Endodermal cell (in vitro differentiated cells): ENCODE data around the gene LAMA2. TPM values are rescaled to one million over a fixed set of nuclear protein-coding genes. Genes with fewer than 3 reads are reported as not detected.

Experiments used
- DNase-seq: peaks from one replicate; pipeline ENCODE4 v3.0.0-alpha.2; 2017
- H3K27ac ChIP-seq: 2 replicates; pipeline ENCODE4 v1.5.1; 2013; ENCODE audit warnings: mild to moderate bottlenecking, low read depth, low read length, moderate library complexity
- H3K27me3 ChIP-seq: 2 replicates; pipeline ENCODE4 v1.6.1; 2013; ENCODE audit warnings: mild to moderate bottlenecking, low read length, moderate library complexity; ENCODE audit not compliant: insufficient read depth, control insufficient read depth, poor library complexity, severe bottlenecking
- H3K36me3 ChIP-seq: 2 replicates; pipeline ENCODE4 v1.7.0; 2013; ENCODE audit warnings: mild to moderate bottlenecking, low read length, moderate library complexity; ENCODE audit not compliant: control insufficient read depth, insufficient read depth
- H3K4me1 ChIP-seq: one replicate; pipeline ENCODE4 v1.7.0; 2013; ENCODE audit warnings: low read length; ENCODE audit not compliant: control insufficient read depth, insufficient read depth
- H3K4me3 ChIP-seq: 2 replicates; pipeline ENCODE4 v1.5.1; 2013; ENCODE audit warnings: mild to moderate bottlenecking, low read length, moderate library complexity
- H3K9ac ChIP-seq: 2 replicates; pipeline ENCODE4 v1.6.1; 2013; ENCODE audit warnings: mild to moderate bottlenecking, low read length, moderate library complexity; ENCODE audit not compliant: poor library complexity, severe bottlenecking; ENCODE audit errors: extremely low read depth
- H3K9me3 ChIP-seq: 2 replicates; pipeline ENCODE4 v1.6.1; 2013; ENCODE audit warnings: mild to moderate bottlenecking, low read length, moderate library complexity; ENCODE audit not compliant: control insufficient read depth
- H3K27ac Mint-ChIP-seq: 2 replicates; pipeline ENCODE4 v1.8.0; 2020; ENCODE audit warnings: mixed read lengths
- H3K27me3 Mint-ChIP-seq: 2 replicates; pipeline ENCODE4 v1.8.0; 2021; ENCODE audit warnings: mild to moderate bottlenecking, mixed read lengths; ENCODE audit not compliant: insufficient read depth
- H3K36me3 Mint-ChIP-seq: 2 replicates; pipeline ENCODE4 v1.8.0; 2020; ENCODE audit warnings: low read depth, mixed read lengths
- H3K4me1 Mint-ChIP-seq: 2 replicates; pipeline ENCODE4 v1.8.0; 2020; ENCODE audit warnings: mixed read lengths
- H3K4me3 Mint-ChIP-seq: 2 replicates; pipeline ENCODE4 v1.8.0; 2020; ENCODE audit warnings: mild to moderate bottlenecking, moderate library complexity, mixed read lengths
- H3K9me3 Mint-ChIP-seq: 2 replicates; pipeline ENCODE4 v1.8.0; 2020; ENCODE audit warnings: mild to moderate bottlenecking, mixed read lengths
- WGBS, 2 experiments: methylation state at CpG; one replicate each; pipeline versions ENCODE4 v1.1.5 to v1.1.7; 2013; ENCODE audit warnings: missing lambda C conversion rate in 2 of 2, mixed read lengths in 1 of 2; ENCODE audit not compliant: insufficient coverage in 1 of 2, insufficient read length in 1 of 2; 5-methylcytosine and 5-hydroxymethylcytosine counted together
- total RNA-seq, 2 donors: library from RNA; stranded (reverse); fragmentation: NEBNext Ultra II Directional in 1 of 2; extraction: Animal tissue kit (Norgen Biotek cat#: 25700) in 1 of 2; gene quantifications; 2 replicates in 1 of 2; 3 replicates in 1 of 2; pipeline ENCODE4 v1.2.1, GENCODE V29; 2021
- TF ChIP-seq, protein P1 (sequence below): fragments of 200-600 bp; sonication (generic); conservative IDR thresholded peaks from 2 replicates; pipeline ENCODE4 v1.5.0; 2021; ENCODE audit warnings: antibody characterized with exemption, mild to moderate bottlenecking

Gene LAMA2
- total RNA-seq, 2 donors from 2014 or later: 2.3 to 4.1 TPM

DNA sequence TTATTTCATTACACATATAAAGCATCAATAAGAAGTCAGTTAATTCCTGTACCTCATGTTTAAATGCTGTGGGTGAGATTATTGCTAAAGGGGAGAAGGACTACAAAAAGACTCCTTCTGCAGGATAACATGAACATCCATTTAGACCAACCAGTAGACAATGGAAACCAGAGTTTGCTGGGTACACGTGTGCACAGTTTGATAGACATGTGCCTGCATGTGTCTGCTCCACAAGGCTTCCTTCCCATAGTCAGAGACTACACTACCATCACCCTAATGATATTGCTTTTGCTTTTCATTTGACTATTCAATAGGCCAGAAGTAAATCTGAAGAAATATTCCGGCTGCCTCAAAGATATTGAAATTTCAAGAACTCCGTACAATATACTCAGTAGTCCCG, 595.4 kb downstream of the LAMA2 start:
- no peak for DNase-seq
- no peaks in the 10 kb centered on the region for H3K9me3 Mint-ChIP-seq
- peaks cover 9% of the 10 kb centered on the region for H3K4me1 Mint-ChIP-seq
- H3K4me3 ChIP-seq: no peak overlapping the region
- H3K27me3 ChIP-seq: no peaks in the 10 kb centered on the region
- no peaks in the 10 kb centered on the region for H3K36me3 Mint-ChIP-seq
- no peaks in the 10 kb centered on the region for H3K9me3 ChIP-seq
- TF ChIP-seq, protein P1, sequence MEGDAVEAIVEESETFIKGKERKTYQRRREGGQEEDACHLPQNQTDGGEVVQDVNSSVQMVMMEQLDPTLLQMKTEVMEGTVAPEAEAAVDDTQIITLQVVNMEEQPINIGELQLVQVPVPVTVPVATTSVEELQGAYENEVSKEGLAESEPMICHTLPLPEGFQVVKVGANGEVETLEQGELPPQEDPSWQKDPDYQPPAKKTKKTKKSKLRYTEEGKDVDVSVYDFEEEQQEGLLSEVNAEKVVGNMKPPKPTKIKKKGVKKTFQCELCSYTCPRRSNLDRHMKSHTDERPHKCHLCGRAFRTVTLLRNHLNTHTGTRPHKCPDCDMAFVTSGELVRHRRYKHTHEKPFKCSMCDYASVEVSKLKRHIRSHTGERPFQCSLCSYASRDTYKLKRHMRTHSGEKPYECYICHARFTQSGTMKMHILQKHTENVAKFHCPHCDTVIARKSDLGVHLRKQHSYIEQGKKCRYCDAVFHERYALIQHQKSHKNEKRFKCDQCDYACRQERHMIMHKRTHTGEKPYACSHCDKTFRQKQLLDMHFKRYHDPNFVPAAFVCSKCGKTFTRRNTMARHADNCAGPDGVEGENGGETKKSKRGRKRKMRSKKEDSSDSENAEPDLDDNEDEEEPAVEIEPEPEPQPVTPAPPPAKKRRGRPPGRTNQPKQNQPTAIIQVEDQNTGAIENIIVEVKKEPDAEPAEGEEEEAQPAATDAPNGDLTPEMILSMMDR: no peak
- H3K27ac ChIP-seq: no peak overlapping the region
- no peaks in the 10 kb centered on the region for H3K4me1 ChIP-seq
- no peak overlapping the region for H3K27ac Mint-ChIP-seq
- no peaks in the 10 kb centered on the region for H3K27me3 Mint-ChIP-seq
- H3K36me3 ChIP-seq: no peaks in the 10 kb centered on the region
- no peak overlapping the region for H3K4me3 Mint-ChIP-seq
- WGBS, 2 experiments: 95% methylated on average over 4 of the region's 4 CpGs; no CpG with 5 or more reads in 1 of the 2 experiments
- H3K9ac ChIP-seq: no peak overlapping the region

DNA sequence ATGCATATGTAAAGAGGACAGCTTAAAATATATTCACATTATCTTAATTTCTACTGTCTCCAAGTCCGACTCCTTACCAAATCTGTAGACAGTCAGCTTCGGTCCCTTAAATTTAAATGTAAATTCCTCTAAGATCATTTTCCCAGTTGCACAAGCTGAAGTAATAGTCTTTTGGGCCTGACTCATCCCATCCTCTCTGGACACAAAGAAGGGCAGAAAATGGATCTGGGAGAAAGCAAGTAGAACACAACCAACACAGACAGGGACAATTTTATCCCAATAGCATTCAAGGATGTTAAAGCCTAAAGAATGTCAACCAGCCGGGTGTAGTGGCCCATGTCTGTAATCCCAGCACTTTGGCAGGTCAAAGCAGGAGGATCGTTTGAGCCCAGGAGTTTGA, 598.8 kb downstream of the LAMA2 start:
- Histone ChIP-seq H3K9me3 (no peaks in the 10 kb centered on the region), H3K27ac (no peak overlapping the region), H3K27me3 (no peaks in the 10 kb centered on the region), H3K9ac (no peak overlapping the region), H3K36me3 (no peaks in the 10 kb centered on the region), H3K4me1 (no peaks in the 10 kb centered on the region), H3K4me3 (no peak overlapping the region)
- 81 to 93% methylated on average over 3 to 4 of the region's 4 CpGs for WGBS, 2 experiments
- H3K27ac Mint-ChIP-seq: no peak overlapping the region
- no peaks in the 10 kb centered on the region for H3K27me3 Mint-ChIP-seq
- H3K9me3 Mint-ChIP-seq: no peaks in the 10 kb centered on the region
- no peak for DNase-seq
- H3K36me3 Mint-ChIP-seq: no peaks in the 10 kb centered on the region
- TF ChIP-seq, protein P1: no peak
- no peaks in the 10 kb centered on the region for H3K4me1 Mint-ChIP-seq
- no peak overlapping the region for H3K4me3 Mint-ChIP-seq

- Mint-ChIP-seq H3K4me3 (no peak overlapping the region), H3K27me3 (no peaks in the 10 kb centered on the region), H3K36me3 (no peaks in the 10 kb centered on the region), H3K27ac (no peak overlapping the region), H3K4me1 (peaks cover 5% of the 10 kb centered on the region), H3K9me3 (no peaks in the 10 kb centered on the region)
- no peaks in the 10 kb centered on the region for H3K9me3 ChIP-seq
- 86% methylated on average over 2 of the region's 2 CpGs; no CpG with 5 or more reads in 1 of the 2 experiments for WGBS, 2 experiments
- H3K27ac ChIP-seq: no peak overlapping the region
- no peak overlapping the region for H3K4me3 ChIP-seq
- peaks cover 2% of the 10 kb centered on the region for H3K4me1 ChIP-seq
- no peak for DNase-seq
- no peak overlapping the region for H3K9ac ChIP-seq
- TF ChIP-seq, protein P1: no peak
- no peaks in the 10 kb centered on the region for H3K27me3 ChIP-seq
- no peaks in the 10 kb centered on the region for H3K36me3 ChIP-seq
Observed at GRCh38 chr6:129485746-129486145, 602.8 kb downstream of the LAMA2 start.
